Dendritic cell treated with granulocyte-macrophage colony-stimulating factor and Interleukin-4, amounts not matched to agents 40 ng/mL and 50 ng/mL, for 4 days (primary cell): ENCODE measurements around the gene PLPP2.

Experiments
- H3K27ac Mint-ChIP-seq: one replicate; pipeline ENCODE4 v1.8.0; 2022; ENCODE audit warnings: mild to moderate bottlenecking, mixed read lengths
- H3K27me3 Mint-ChIP-seq: one replicate; pipeline ENCODE4 v1.8.0; 2022; ENCODE audit warnings: mild to moderate bottlenecking, mixed read lengths
- H3K36me3 Mint-ChIP-seq: one replicate; pipeline ENCODE4 v1.8.0; 2022; ENCODE audit warnings: low read depth, mixed read lengths
- H3K4me1 Mint-ChIP-seq: one replicate; pipeline ENCODE4 v1.8.0; 2022; ENCODE audit warnings: low read depth, mixed read lengths
- H3K4me3 Mint-ChIP-seq: one replicate; pipeline ENCODE4 v1.8.0; 2022; ENCODE audit warnings: mild to moderate bottlenecking, moderate library complexity, mixed read lengths
- H3K9me3 Mint-ChIP-seq: one replicate; pipeline ENCODE4 v1.8.0; 2022; ENCODE audit warnings: mixed read lengths
- intact Hi-C: fragments of 100-400 bp; cut with micrococcal nuclease; formaldehyde crosslinking; loops from one replicate; pipeline ENCODE4 v1.15.0; 2022

Gene PLPP2

DNA sequence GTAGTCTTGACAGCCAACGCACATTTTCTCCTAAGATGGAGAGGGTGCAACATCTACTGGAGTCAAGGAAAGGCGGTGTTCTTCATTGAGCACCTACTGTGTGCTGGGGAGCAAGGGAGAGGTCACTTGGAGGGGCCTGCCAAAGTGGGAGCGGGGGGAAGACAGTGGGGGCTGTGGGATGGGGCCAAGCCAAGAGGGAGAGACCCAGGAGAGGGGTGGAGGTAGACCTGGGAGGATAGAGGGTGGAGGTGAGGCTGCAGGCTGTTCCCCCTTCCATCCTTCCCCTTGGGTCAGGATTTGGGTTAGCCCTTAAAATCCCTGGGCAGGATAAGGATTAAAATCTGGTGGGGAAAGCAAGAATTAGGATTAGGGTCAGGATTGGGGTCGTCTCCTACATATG lies 1.7 kb upstream of the PLPP2 start:
- intact Hi-C loops: no loop called here
- H3K36me3 Mint-ChIP-seq: no peaks in the 10 kb centered on the region
- H3K4me3 Mint-ChIP-seq: no peak overlapping the region
- H3K27ac Mint-ChIP-seq: no peak overlapping the region
- H3K27me3 Mint-ChIP-seq: peaks cover 67% of the 10 kb centered on the region
- H3K4me1 Mint-ChIP-seq: peaks cover 32% of the 10 kb centered on the region
- no peaks in the 10 kb centered on the region for H3K9me3 Mint-ChIP-seq

DNA sequence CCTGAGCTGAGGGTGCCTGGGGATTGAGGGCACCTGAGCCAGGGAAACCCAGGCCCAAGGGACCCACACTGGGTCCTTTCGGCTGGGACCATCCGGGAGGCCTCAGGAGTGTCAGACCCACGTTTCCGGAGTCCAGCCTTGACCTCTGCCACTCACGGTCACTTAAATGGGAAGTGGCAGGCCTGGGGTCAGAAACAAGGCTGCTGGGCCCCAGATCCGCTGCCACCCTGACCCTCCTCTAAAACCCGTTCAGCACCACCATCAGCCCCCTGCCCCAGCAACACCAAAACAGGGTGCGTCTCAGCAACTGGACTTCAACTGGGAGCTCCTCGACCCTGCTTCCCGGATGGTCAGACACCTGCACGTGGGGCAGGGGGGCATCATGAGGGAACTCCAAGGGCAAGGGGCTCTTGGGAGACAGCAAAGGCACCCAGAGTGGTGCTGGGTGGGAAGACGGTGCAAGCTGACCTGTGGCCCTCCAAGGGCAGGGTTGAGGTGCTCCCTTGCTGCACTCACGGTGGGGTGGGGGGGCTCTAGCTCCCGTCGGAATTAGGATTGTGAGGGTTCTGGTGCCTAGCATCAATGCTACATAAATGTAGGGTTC lies 1.2 kb upstream of the PLPP2 start:
- no peaks in the 10 kb centered on the region for H3K36me3 Mint-ChIP-seq
- H3K27me3 Mint-ChIP-seq: peaks cover 69% of the 10 kb centered on the region
- H3K27ac Mint-ChIP-seq: no peak overlapping the region
- H3K4me3 Mint-ChIP-seq: no peak overlapping the region
- H3K4me1 Mint-ChIP-seq: peaks cover 32% of the 10 kb centered on the region
- no peaks in the 10 kb centered on the region for H3K9me3 Mint-ChIP-seq
- intact Hi-C loops: no loop called here

DNA sequence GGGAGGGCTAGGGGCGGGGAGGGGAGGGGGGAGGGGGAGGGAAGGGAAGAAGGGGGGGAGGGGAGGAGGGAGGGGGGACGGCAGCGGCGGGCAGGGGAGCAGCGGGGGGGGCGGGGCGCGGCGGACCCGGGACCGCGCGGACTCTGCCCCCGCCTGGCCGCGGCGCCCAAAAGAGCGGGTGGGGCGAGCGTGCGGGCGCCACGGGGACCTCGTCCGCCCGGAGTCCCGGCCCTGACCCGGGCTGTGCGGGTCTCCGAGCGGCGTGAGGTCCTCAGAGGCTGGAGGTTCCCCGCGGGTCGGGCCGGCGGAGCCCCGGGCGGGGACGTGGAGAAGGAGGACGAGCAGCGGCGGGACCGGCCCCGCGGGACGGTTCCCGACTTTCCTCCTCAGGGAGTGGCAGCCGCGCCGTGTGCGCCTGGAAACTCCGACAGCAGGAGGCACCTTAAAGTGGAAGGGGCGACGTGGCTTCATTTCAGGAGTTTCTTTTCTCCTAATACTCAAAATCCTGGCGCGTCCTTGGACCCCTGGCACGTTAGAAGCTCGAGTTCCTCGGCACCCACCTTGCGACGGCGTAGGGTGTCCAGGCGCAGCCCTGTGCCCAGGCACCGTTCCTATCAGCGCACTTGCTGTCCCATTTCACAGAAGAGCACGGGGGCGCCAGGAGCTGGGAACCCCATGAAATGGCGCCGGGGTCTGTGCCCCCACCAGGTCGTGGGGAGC lies 518 bp upstream of the PLPP2 start:
- no peaks in the 10 kb centered on the region for H3K9me3 Mint-ChIP-seq
- H3K4me3 Mint-ChIP-seq: no peak overlapping the region
- peaks cover 71% of the 10 kb centered on the region for H3K27me3 Mint-ChIP-seq
- H3K36me3 Mint-ChIP-seq: no peaks in the 10 kb centered on the region
- intact Hi-C loops: no loop called here
- H3K27ac Mint-ChIP-seq: no peak overlapping the region
- H3K4me1 Mint-ChIP-seq: peaks cover 25% of the 10 kb centered on the region

DNA sequence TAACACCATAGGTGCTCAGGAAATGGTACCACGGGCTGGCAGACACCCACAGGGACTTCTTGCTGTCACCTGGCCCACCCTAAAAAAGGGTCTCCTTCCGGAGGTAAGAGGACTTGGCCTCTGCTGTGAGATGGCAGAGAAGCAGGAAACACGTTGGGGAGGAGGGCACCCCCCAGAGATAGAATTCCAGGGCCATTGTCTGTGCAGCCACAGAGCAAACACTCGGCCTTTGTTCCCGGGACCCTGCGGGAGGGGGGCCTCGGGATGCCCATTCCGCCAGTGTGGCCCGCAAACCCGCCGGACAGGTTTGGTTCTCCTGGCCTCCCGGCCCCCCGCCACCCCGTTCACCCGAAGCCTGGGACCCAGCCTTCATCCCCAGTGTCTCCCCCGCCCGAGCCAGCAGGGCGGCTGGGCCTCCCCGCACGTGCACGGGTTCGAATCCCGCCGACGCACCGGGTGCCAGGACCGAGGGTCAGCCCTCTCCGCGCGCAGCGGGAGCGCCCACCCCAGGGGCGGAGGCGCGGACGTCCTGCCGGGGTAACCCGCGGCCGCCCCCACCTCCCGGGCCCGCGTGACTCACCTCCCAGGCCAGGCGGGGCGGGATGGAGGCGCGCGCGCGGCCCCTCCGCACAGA lies 714 bp downstream of the PLPP2 start:
- no peak overlapping the region for H3K4me3 Mint-ChIP-seq
- H3K9me3 Mint-ChIP-seq: no peaks in the 10 kb centered on the region
- H3K27me3 Mint-ChIP-seq: peaks cover 73% of the 10 kb centered on the region
- H3K4me1 Mint-ChIP-seq: peaks cover 13% of the 10 kb centered on the region
- no peak overlapping the region for H3K27ac Mint-ChIP-seq
- intact Hi-C loops: no loop called here
- no peaks in the 10 kb centered on the region for H3K36me3 Mint-ChIP-seq

DNA sequence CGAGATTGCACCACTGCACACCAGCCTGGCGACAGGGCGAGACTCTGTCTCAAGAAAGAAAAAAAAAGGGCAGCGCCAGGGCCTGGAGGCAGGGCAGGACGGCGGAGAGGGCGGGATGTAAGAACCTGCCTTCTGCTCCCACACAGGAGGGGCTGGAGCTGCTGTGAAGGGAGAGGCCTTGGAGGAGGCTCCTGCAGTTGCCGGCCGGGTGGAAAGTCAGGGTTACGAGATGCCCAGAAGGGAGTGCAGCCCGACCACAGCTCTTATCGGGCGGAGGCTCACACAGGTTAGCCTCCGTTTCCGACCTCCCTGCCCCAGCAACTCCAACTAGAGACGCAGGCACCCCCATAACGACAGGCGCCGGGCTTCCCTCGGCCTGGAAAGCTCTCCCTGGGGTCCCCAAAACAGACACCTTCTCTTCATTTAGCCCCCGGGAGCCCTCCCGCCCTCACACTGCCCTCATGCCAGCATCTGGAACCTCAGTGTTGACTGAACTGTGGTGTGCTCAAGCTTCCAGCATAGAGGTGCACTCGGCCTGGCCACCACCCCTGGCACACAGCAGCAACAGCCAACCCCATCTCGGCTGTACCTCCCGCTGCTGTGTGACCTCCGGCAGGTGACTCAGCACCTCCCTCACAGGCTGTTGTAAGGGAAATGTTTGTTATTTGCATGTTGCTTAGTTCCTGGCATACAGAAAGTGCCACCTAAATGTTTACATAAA lies 1.4 kb downstream of the PLPP2 start:
- Mint-ChIP-seq H3K4me1 (peaks cover 6% of the 10 kb centered on the region), H3K4me3 (no peak overlapping the region), H3K9me3 (no peaks in the 10 kb centered on the region), H3K27ac (no peak overlapping the region), H3K36me3 (no peaks in the 10 kb centered on the region), H3K27me3 (peaks cover 67% of the 10 kb centered on the region)
- intact Hi-C loops: no loop called here

DNA sequence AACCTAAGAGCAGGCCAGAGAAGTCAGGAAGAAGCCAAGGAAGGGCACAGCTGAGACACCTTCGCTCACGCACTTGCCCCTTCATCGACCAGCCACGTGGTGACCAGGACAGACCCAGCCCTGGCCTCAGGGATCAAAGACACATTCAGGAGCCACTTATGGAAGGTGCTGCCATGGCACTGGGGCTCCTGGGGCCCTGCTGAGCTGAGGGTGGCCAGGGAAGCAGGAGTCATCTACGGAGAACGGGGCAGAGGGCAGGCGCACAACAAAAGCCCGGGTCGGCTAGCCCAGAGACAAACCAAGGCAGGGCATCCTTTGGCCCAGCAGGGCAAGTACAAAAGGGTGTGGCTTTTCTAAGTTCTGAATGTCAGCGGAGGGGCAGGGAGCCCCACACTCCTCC lies 2.3 kb downstream of the PLPP2 start:
- peaks cover 60% of the 10 kb centered on the region for H3K27me3 Mint-ChIP-seq
- no peak overlapping the region for H3K4me3 Mint-ChIP-seq
- no peak overlapping the region for H3K27ac Mint-ChIP-seq
- no peaks in the 10 kb centered on the region for H3K9me3 Mint-ChIP-seq
- intact Hi-C loops: no loop called here
- no peaks in the 10 kb centered on the region for H3K4me1 Mint-ChIP-seq
- H3K36me3 Mint-ChIP-seq: no peaks in the 10 kb centered on the region

DNA sequence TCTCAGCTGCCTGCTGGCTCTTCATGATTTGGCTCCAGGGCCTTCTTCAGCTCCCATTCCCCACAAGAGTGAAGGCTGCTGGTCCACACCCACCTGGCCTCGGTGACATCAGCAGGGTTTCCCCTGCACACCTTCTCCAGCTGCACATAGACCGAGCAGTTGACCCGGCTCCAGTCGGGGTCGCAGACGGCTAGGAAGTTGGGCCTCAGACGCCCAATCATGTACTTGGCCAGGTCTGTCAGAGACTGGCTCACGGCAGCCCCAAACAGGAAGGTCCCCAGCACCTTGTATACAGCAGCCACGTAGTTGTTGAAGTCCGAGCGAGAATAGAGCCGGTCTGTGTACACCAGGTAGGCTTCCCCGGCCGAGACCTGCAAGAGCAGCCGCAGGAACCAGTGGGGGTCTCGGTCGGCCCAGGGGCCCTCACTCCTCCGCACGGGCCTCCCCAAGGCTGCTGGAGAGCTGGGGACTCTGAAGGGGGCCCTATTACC lies 3.8 kb downstream of the PLPP2 start:
- intact Hi-C loops: no loop called here

DNA sequence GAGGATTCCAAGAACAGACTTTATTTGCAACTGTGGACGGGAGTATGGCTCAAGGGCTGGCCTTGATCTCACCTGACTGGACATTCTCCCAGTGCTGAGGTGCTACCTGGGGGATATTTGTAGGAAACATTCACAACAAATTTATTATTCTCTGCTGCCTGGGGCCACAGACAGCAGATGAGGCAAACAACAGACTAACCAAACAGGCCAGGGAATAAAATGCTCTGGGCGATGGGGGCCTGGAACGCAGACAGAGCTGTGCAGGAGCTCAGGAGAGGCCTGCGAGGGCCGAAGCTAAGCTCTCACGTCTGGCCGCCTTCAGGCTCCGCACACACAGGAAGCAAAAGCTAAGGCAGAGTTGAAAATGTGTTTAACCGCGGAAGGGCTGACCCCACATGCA lies 7.8 kb downstream of the PLPP2 start:
- Mint-ChIP-seq H3K27ac (no peak overlapping the region), H3K27me3 (peaks cover 19% of the 10 kb centered on the region), H3K4me1 (no peaks in the 10 kb centered on the region), H3K4me3 (no peak overlapping the region), H3K9me3 (no peaks in the 10 kb centered on the region), H3K36me3 (no peaks in the 10 kb centered on the region)
- intact Hi-C loops: no loop called here

More for the DNA sequence above, 3.8 kb downstream of the PLPP2 start:
- Mint-ChIP-seq H3K4me1 (no peaks in the 10 kb centered on the region), H3K27ac (no peak overlapping the region), H3K4me3 (no peak overlapping the region), H3K27me3 (peaks cover 47% of the 10 kb centered on the region), H3K36me3 (no peaks in the 10 kb centered on the region), H3K9me3 (no peaks in the 10 kb centered on the region)

DNA sequence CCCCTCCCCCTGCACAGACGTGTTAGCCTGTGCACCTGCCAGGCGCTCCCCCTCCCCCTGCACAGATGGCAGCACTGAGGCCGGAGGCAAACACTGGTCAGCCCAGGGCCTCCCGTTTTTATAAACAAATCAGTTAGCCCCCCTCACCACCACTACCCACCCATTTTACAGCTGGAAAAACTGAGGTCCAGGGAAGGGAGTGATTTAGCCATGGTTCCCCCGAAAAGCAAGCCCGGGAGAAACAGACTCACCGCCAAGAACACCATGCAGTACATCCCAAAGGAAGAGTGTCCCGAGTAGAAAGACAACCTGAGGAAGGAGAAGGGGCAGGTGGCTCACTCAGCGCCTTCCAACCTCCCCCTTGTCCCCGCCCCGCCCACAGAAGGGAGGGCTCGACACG lies 8.7 kb downstream of the PLPP2 start:
- intact Hi-C loops: no loop called here
- Mint-ChIP-seq H3K4me3 (no peak overlapping the region), H3K27ac (no peak overlapping the region), H3K9me3 (no peaks in the 10 kb centered on the region), H3K27me3 (peaks cover 21% of the 10 kb centered on the region), H3K36me3 (no peaks in the 10 kb centered on the region), H3K4me1 (no peaks in the 10 kb centered on the region)

DNA sequence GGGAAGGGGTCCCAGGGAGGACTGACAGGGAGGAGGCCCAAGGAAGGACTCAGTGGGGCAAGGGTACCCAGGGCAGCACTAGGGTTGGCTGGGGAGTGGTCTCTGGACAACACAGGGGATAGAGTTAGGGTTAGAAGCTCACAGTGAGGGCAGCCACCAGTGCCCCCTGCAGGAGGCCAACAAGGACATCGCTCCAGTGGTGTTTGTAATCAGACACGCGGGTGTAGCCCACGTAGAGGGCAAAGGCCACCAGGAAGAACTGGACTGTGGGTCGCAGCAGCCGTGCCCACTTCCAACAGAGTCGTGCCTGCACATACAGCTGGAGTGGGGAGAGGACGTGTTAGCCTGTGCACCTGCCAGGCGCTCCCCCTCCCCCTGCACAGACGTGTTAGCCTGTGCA lies 9.2 kb downstream of the PLPP2 start:
- Mint-ChIP-seq H3K4me3 (no peak overlapping the region), H3K4me1 (no peaks in the 10 kb centered on the region), H3K27ac (no peak overlapping the region), H3K36me3 (no peaks in the 10 kb centered on the region), H3K27me3 (peaks cover 24% of the 10 kb centered on the region), H3K9me3 (no peaks in the 10 kb centered on the region)
- intact Hi-C loops: no loop called here

DNA sequence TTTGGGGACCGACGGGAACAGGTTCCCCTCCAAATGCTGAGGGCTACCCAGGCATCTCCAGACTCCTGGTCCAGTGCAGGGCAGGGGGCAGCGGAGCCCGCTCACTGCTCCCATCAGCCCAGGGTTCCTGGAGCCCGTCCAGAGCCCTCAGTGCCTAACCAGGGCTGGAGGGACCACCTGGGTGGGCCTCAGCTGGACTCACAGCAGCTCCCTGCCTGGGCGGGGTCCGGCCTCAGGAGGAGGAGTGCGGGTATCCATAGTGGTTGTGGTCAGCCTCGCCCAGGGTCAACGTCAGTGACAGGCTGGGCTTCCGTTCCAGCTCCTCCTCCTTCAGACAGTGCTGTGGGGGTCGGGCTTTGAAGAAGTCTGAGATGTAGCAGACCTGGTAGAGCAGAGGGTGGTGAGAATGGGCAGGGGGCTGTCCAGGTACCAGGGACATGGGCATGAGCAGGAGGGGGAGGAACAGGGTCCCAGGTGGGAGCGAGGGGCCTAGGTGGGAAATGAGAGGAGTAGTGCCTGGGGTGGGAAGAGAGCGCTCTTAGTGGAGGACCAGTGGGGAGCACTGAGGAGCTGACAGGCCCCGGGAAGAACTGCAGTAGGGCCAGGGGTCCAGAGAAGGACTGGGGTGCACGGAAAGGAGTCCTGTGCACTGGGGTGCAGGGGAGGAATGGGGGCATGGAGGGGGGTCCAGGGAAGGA lies 9.9 kb downstream of the PLPP2 start:
- no peak overlapping the region for H3K27ac Mint-ChIP-seq
- peaks cover 25% of the 10 kb centered on the region for H3K27me3 Mint-ChIP-seq
- H3K4me1 Mint-ChIP-seq: no peaks in the 10 kb centered on the region
- H3K4me3 Mint-ChIP-seq: no peak overlapping the region
- intact Hi-C loops: no loop called here
- no peaks in the 10 kb centered on the region for H3K9me3 Mint-ChIP-seq
- H3K36me3 Mint-ChIP-seq: no peaks in the 10 kb centered on the region

DNA sequence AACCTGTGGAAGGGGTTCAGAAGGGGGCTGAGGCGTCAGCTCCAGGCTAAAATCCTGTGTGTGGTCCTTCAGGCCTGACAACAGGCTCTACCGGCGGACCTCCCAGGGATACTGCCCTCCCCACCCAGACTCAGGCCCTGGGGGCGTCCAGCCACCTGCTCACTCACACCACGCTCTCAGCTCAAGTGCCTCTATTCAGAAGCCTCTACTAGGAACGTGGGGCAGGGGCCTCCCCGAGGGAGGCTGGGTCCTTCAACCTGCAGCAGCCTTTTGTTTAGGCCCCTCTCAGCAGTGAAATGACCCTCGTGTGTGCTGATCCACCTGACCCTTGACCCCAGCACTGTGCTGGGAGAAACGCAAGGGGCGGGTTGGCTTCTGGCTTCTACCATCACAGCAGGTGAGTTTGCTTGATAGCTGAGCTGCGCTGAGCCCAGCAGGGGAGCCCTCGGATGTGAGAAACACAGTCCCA lies 10.6 kb downstream of the PLPP2 start:
- no peaks in the 10 kb centered on the region for H3K9me3 Mint-ChIP-seq
- no peaks in the 10 kb centered on the region for H3K4me1 Mint-ChIP-seq
- H3K27me3 Mint-ChIP-seq: peaks cover 25% of the 10 kb centered on the region
- intact Hi-C loops: no loop called here
- no peak overlapping the region for H3K27ac Mint-ChIP-seq
- no peaks in the 10 kb centered on the region for H3K36me3 Mint-ChIP-seq
- H3K4me3 Mint-ChIP-seq: no peak overlapping the region

DNA sequence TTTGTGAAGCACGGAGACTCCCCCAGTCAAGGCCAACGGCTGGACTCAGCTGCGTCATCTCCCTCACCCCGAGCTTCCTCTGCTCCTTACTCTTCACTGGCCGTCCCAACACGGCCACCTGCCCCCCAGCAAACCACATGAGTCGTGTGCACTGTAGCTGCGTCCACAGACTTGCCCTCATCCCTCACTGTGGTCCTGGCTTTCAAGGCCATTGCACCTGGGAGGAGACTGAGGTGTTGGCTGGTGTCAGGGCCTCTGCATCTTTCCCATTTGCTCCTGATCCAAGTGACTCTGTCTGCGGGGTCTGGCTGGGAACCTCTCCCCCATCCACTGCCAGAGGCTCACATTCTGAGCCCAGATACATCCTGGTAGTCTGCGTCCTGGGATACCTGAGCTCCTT lies 11.5 kb downstream of the PLPP2 start:
- Mint-ChIP-seq H3K4me1 (no peaks in the 10 kb centered on the region), H3K9me3 (no peaks in the 10 kb centered on the region), H3K4me3 (no peak overlapping the region), H3K36me3 (no peaks in the 10 kb centered on the region), H3K27ac (no peak overlapping the region), H3K27me3 (peaks cover 30% of the 10 kb centered on the region)
- intact Hi-C loops: no loop called here
